Thyroid gland (tissue), 4 donors: ENCODE results near the gene CD209. TPM values are rescaled to one million over a fixed set of nuclear protein-coding genes. Genes with fewer than 3 reads are reported as not detected.

Source experiments
- DNase-seq, 2 donors: peaks; one replicate each; pipeline ENCODE4 v3.0.0-alpha.2; 2019
- H3K27ac ChIP-seq, 3 donors: fragments of 200-600 bp; sonication (generic); 1 replicate in 2 of 3; 2 replicates in 1 of 3; pipeline ENCODE4 v1.5.1; 2016 to 2019; ENCODE audit warnings: mild to moderate bottlenecking in 1 of 3, moderate library complexity in 1 of 3
- H3K27me3 ChIP-seq: fragments of 200-600 bp; sonication (generic); one replicate; pipeline ENCODE4 v1.5.1; 2019
- H3K36me3 ChIP-seq, 2 donors: fragments of 200-600 bp; sonication (generic); one replicate each; pipeline ENCODE4 v1.5.1; 2016 to 2019
- H3K4me1 ChIP-seq, 2 donors: fragments of 200-600 bp; sonication (generic); one replicate each; pipeline ENCODE4 v1.5.1; 2017 to 2019
- H3K4me3 ChIP-seq, 3 donors: fragments of 200-600 bp; sonication (generic); replicated peaks in 1 of 3; 1 replicate in 2 of 3; 2 replicates in 1 of 3; pipeline ENCODE4 v1.5.1; 2016; ENCODE audit warnings: mild to moderate bottlenecking in 1 of 3
- H3K9me3 ChIP-seq: fragments of 200-600 bp; sonication (generic); one replicate; pipeline ENCODE4 v1.5.1; 2017
- POLR2A ChIP-seq, 2 donors: fragments of 450-650 bp; IDR thresholded peaks; one replicate each; pipeline ENCODE4 v1.6.1; 2017; ENCODE audit warnings: antibody characterized with exemption in 2 of 2, mild to moderate bottlenecking in 2 of 2, moderate library complexity in 1 of 2
- WGBS, 2 donors: methylation state at CpG; one replicate each; pipeline ENCODE4 v1.1.5; 2017; 5-methylcytosine and 5-hydroxymethylcytosine counted together
- intact Hi-C: fragments of 100-400 bp; cut with DNase I; formaldehyde crosslinking; loops from one replicate; pipeline ENCODE4 v1.15.1; 2023
- total RNA-seq, 4 donors: library from RNA; depleted of rRNA; stranded (reverse); fragments of >200 nt; gene quantifications; one replicate each; pipeline ENCODE4 v1.2.3, GENCODE V29; 2016
- TF ChIP-seq, protein P1 (sequence below), 6 experiments: fragments of 200-600 bp in 3 of 6; fragments of 450-650 bp in 3 of 6; sonication (generic) in 3 of 6; IDR thresholded peaks; one replicate each; pipeline ENCODE4 v1.5.1; 2016 to 2019; ENCODE audit warnings: antibody characterized with exemption in 6 of 6, mild to moderate bottlenecking in 2 of 6, inconsistent platforms in 1 of 6, moderate library complexity in 1 of 6

CD209 gene
- total RNA-seq, 4 donors from 2014 or later: 1.5 to 6.4 (median 3.3) TPM

DNA sequence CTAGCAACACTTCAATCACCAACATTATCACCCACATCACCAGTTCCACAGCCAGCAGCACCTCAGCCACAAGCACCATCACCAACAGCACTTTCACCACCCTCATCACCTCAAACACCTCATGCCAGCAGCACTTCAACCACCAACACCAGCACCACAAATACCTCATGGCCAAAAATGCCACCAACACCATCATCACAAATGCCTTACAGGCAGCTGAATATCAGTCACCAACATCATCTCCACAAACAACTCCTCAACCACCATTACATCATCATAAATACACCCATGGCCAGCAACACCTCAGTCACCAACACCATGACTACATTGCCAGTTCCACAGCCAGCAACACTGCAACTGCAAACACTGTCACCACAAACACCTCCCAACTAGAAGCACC lies 55.8 kb downstream of the CD209 start:
- no peak for TF ChIP-seq POLR2A (IDR thresholded peaks at IDR 0.05)
- H3K27me3 ChIP-seq: no peaks in the 10 kb centered on the region

DNA sequence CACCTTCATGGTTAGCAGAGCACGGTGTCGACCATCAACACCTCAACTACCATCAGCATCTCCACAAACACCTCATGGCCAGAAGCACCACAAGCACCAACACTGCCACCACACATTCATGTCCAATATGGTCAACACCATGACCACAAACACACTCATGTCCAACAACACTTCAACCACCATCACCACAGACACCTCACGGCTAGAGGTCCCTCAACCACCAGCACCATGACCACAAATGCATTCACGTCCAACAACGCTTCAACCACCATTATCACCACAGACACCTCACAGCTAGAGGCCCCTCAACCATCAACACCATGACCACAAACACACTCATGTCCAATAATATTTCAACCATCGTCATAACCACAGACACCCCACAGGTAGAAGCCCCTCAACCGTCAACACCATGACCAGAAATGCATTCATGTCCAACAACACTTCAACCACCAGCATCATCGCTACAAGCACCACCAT lies 56.5 kb downstream of the CD209 start:
- DNase-seq: no peak
- no peaks in the 10 kb centered on the region for H3K36me3 ChIP-seq
- intact Hi-C loops: no loop called here
- H3K27ac ChIP-seq: no peak overlapping the region
- 73 to 94% methylated on average over 8 of the region's 8 CpGs for WGBS, 2 donors
- no peaks in the 10 kb centered on the region for H3K9me3 ChIP-seq
- TF ChIP-seq, protein P1, sequence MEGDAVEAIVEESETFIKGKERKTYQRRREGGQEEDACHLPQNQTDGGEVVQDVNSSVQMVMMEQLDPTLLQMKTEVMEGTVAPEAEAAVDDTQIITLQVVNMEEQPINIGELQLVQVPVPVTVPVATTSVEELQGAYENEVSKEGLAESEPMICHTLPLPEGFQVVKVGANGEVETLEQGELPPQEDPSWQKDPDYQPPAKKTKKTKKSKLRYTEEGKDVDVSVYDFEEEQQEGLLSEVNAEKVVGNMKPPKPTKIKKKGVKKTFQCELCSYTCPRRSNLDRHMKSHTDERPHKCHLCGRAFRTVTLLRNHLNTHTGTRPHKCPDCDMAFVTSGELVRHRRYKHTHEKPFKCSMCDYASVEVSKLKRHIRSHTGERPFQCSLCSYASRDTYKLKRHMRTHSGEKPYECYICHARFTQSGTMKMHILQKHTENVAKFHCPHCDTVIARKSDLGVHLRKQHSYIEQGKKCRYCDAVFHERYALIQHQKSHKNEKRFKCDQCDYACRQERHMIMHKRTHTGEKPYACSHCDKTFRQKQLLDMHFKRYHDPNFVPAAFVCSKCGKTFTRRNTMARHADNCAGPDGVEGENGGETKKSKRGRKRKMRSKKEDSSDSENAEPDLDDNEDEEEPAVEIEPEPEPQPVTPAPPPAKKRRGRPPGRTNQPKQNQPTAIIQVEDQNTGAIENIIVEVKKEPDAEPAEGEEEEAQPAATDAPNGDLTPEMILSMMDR (IDR thresholded peaks at IDR 0.05): no peak
- TF ChIP-seq POLR2A (IDR thresholded peaks at IDR 0.05): no peak
- no peak overlapping the region for H3K4me3 ChIP-seq
- H3K27me3 ChIP-seq: no peaks in the 10 kb centered on the region
- H3K4me1 ChIP-seq: no peaks in the 10 kb centered on the region

More for the DNA sequence above, 55.8 kb downstream of the CD209 start:
- no peak for DNase-seq
- Histone ChIP-seq H3K9me3 (no peaks in the 10 kb centered on the region), H3K4me3 (no peak overlapping the region), H3K36me3 (no peaks in the 10 kb centered on the region), H3K4me1 (no peaks in the 10 kb centered on the region), H3K27ac (no peak overlapping the region)
- intact Hi-C loops: no loop called here

Other genes starting within 250 kb of the CD209 start
- 100 to 1,000 TPM in 1 of 4 donors, 10 to 100 TPM in 3; 57.6 to 102 (median 69.5) TPM for gene ZNF358, start 231.4 kb downstream of the CD209 start, total RNA-seq
- 10 to 100 TPM in 3 of 4 donors, 1 to 10 TPM in 1; 9.1 to 25.0 (median 14.5) TPM for gene MCOLN1, start 224.9 kb downstream of the CD209 start, total RNA-seq
- 10 to 100 TPM; 53.2 to 93.9 (median 84.1) TPM for gene PNPLA6, start 211.8 kb downstream of the CD209 start, total RNA-seq
- gene CAMSAP3, start 151.7 kb downstream of the CD209 start, total RNA-seq: 10 to 100 TPM in 3 of 4 donors, 1 to 10 TPM in 1; 9.0 to 25.4 (median 14.2) TPM
- gene XAB2, start 118.0 kb downstream of the CD209 start, total RNA-seq: 10 to 100 TPM; 53.7 to 77.2 (median 55.4) TPM
- gene PET100, start 117.7 kb downstream of the CD209 start, total RNA-seq: 10 to 100 TPM in 3 of 4 donors, 1 to 10 TPM in 1; 6.0 to 45.5 (median 13.9) TPM
- 1 to 10 TPM in 2 of 4 donors, not detected in 2; 1.1 to 1.3 TPM for gene PCP2, start 113.8 kb downstream of the CD209 start, total RNA-seq
- gene STXBP2, start 110.4 kb downstream of the CD209 start, total RNA-seq: 10 to 100 TPM; 48.8 to 89.2 (median 70.2) TPM
- not detected for gene RETN, start 78.5 kb downstream of the CD209 start, total RNA-seq
- 1 to 10 TPM in 1 of 4 donors, under 1 TPM in 1, not detected in 2; 0.54 to 1.7 TPM for gene MCEMP1, start 70.4 kb downstream of the CD209 start, total RNA-seq
- gene TRAPPC5, start 66.7 kb downstream of the CD209 start, total RNA-seq: 100 to 1,000 TPM in 2 of 4 donors, 10 to 100 TPM in 2; 46.8 to 111 (median 93.1) TPM
- not detected for gene FCER2, start 45.4 kb downstream of the CD209 start, total RNA-seq
- gene CLEC4G, start 15.4 kb downstream of the CD209 start, total RNA-seq: 1 to 10 TPM in 2 of 4 donors, under 1 TPM in 2; 0.22 to 2.0 (median 0.81) TPM
- under 1 TPM in 1 of 4 donors, not detected in 3; 0.13 TPM for gene CLEC4M, start 15.7 kb upstream of the CD209 start, total RNA-seq
- gene EVI5L, start 82.7 kb upstream of the CD209 start, total RNA-seq: 10 to 100 TPM in 3 of 4 donors, 1 to 10 TPM in 1; 9.8 to 29.3 (median 21.8) TPM
- gene PRR36, start 126.9 kb upstream of the CD209 start, total RNA-seq: under 1 TPM; 0.13 to 0.45 (median 0.20) TPM
- 1 to 10 TPM; 1.4 to 3.3 (median 2.3) TPM for gene LRRC8E, start 141.0 kb upstream of the CD209 start, total RNA-seq
- gene MAP2K7, start 156.3 kb upstream of the CD209 start, total RNA-seq: 10 to 100 TPM in 3 of 4 donors, 1 to 10 TPM in 1; 9.1 to 18.6 (median 14.9) TPM
- gene TGFBR3L, start 167.3 kb upstream of the CD209 start, total RNA-seq: not detected
- 10 to 100 TPM in 2 of 4 donors, 1 to 10 TPM in 2; 9.3 to 14.0 (median 11.5) TPM for gene SNAPC2, start 172.8 kb upstream of the CD209 start, total RNA-seq
- gene CTXN1, start 178.6 kb upstream of the CD209 start, total RNA-seq: 1 to 10 TPM; 1.4 to 3.0 (median 2.0) TPM
- 10 to 100 TPM; 47.4 to 85.6 (median 56.6) TPM for gene TIMM44, start 196.1 kb upstream of the CD209 start, total RNA-seq